Central memory CD8-positive, alpha-beta T cell (primary cell): ENCODE data around the gene PCDH17.

ENCODE experiments used
- ATAC-seq: fragments of 150-1000 bp; cut with Tn5 transposase; replicated peaks from 2 replicates; pipeline ENCODE4 v1.10.0; 2022; ENCODE audit warnings: mild to moderate bottlenecking, moderate FRiP score, moderate number of reproducible peaks; ENCODE audit not compliant: poor library complexity, severe bottlenecking; ENCODE audit errors: extremely low read depth
- DNase-seq, 2 donors: peaks; one replicate each; pipeline ENCODE4 v3.0.0; 2021; ENCODE audit warnings: low spot score in 2 of 2
- H3K27ac Mint-ChIP-seq: one replicate; pipeline ENCODE4 v1.8.0; 2022; ENCODE audit warnings: low read depth, mild to moderate bottlenecking, moderate library complexity, mixed read lengths
- H3K27me3 Mint-ChIP-seq: one replicate; pipeline ENCODE4 v1.8.0; 2022; ENCODE audit warnings: mixed read lengths
- H3K36me3 Mint-ChIP-seq: one replicate; pipeline ENCODE4 v1.8.0; 2022; ENCODE audit warnings: mild to moderate bottlenecking, moderate library complexity, mixed read lengths; ENCODE audit not compliant: insufficient read depth
- H3K4me1 Mint-ChIP-seq: one replicate; pipeline ENCODE4 v1.8.0; 2022; ENCODE audit warnings: mixed read lengths
- H3K4me3 Mint-ChIP-seq: one replicate; pipeline ENCODE4 v1.8.0; 2022; ENCODE audit warnings: mild to moderate bottlenecking, moderate library complexity, mixed read lengths
- H3K9me3 Mint-ChIP-seq: one replicate; pipeline ENCODE4 v1.8.0; 2022; ENCODE audit warnings: mixed read lengths

The PCDH17 gene

GRCh38 chr13:57724486-57725272 is 93.1 kb downstream of the PCDH17 start:
- Mint-ChIP-seq H3K4me3 (no peak overlapping the region), H3K4me1 (no peaks in the 10 kb centered on the region), H3K27me3 (no peaks in the 10 kb centered on the region), H3K36me3 (no peaks in the 10 kb centered on the region), H3K27ac (no peak overlapping the region), H3K9me3 (peaks cover 6% of the 10 kb centered on the region)
- ATAC-seq (no peak), DNase-seq (no peak)

- peaks cover 6% of the 10 kb centered on the region for H3K9me3 Mint-ChIP-seq
- no peak for DNase-seq
- H3K27me3 Mint-ChIP-seq: no peaks in the 10 kb centered on the region
- no peak for ATAC-seq
- no peak overlapping the region for H3K27ac Mint-ChIP-seq
- H3K4me1 Mint-ChIP-seq: no peaks in the 10 kb centered on the region
- H3K4me3 Mint-ChIP-seq: no peak overlapping the region
- H3K36me3 Mint-ChIP-seq: no peaks in the 10 kb centered on the region
Measured at GRCh38 chr13:57725480-57725879, 93.9 kb downstream of the PCDH17 start.

GRCh38 chr13:57726981-57727380 is 95.4 kb downstream of the PCDH17 start:
- H3K27me3 Mint-ChIP-seq: no peaks in the 10 kb centered on the region

GRCh38 chr13:57734306-57734705 is 102.8 kb downstream of the PCDH17 start:
- Mint-ChIP-seq H3K27ac (no peak overlapping the region), H3K4me1 (no peaks in the 10 kb centered on the region), H3K4me3 (no peak overlapping the region), H3K9me3 (peaks cover 14% of the 10 kb centered on the region), H3K27me3 (no peaks in the 10 kb centered on the region), H3K36me3 (no peaks in the 10 kb centered on the region)
- DNase-seq (no peak), ATAC-seq (no peak)

More at GRCh38 chr13:57726981-57727380, 95.4 kb downstream of the PCDH17 start:
- DNase-seq (no peak), ATAC-seq (no peak)
- H3K4me1 Mint-ChIP-seq: no peaks in the 10 kb centered on the region
- no peaks in the 10 kb centered on the region for H3K36me3 Mint-ChIP-seq
- no peak overlapping the region for H3K4me3 Mint-ChIP-seq
- H3K9me3 Mint-ChIP-seq: no peaks in the 10 kb centered on the region
- H3K27ac Mint-ChIP-seq: no peak overlapping the region

- Mint-ChIP-seq H3K9me3 (peaks cover 14% of the 10 kb centered on the region), H3K27ac (no peak overlapping the region), H3K36me3 (no peaks in the 10 kb centered on the region), H3K4me3 (no peak overlapping the region), H3K4me1 (no peaks in the 10 kb centered on the region), H3K27me3 (no peaks in the 10 kb centered on the region)
- no peak for ATAC-seq
- no peak for DNase-seq
Measured at GRCh38 chr13:57739089-57739488, 107.5 kb downstream of the PCDH17 start.

GRCh38 chr13:57739543-57740190 is 108.1 kb downstream of the PCDH17 start:
- peaks cover 11% of the 10 kb centered on the region for H3K9me3 Mint-ChIP-seq

GRCh38 chr13:57740719-57741118 is 109.2 kb downstream of the PCDH17 start:
- ATAC-seq (no peak), DNase-seq (no peak)
- Mint-ChIP-seq H3K4me1 (no peaks in the 10 kb centered on the region), H3K4me3 (no peak overlapping the region), H3K36me3 (no peaks in the 10 kb centered on the region), H3K9me3 (peaks cover 5% of the 10 kb centered on the region), H3K27me3 (no peaks in the 10 kb centered on the region), H3K27ac (no peak overlapping the region)

More at GRCh38 chr13:57739543-57740190, 108.1 kb downstream of the PCDH17 start:
- Mint-ChIP-seq H3K4me3 (no peak overlapping the region), H3K27ac (no peak overlapping the region), H3K4me1 (no peaks in the 10 kb centered on the region), H3K27me3 (no peaks in the 10 kb centered on the region), H3K36me3 (no peaks in the 10 kb centered on the region)
- DNase-seq (no peak), ATAC-seq (no peak)

- DNase-seq (no peak), ATAC-seq (no peak)
- H3K9me3 Mint-ChIP-seq: peaks cover 34% of the 10 kb centered on the region
- H3K36me3 Mint-ChIP-seq: no peaks in the 10 kb centered on the region
- H3K4me1 Mint-ChIP-seq: no peaks in the 10 kb centered on the region
- no peak overlapping the region for H3K27ac Mint-ChIP-seq
- no peaks in the 10 kb centered on the region for H3K27me3 Mint-ChIP-seq
- no peak overlapping the region for H3K4me3 Mint-ChIP-seq
Measured at GRCh38 chr13:57748096-57748495, 116.6 kb downstream of the PCDH17 start.

- DNase-seq: no peak
- Mint-ChIP-seq H3K9me3 (peaks cover 16% of the 10 kb centered on the region), H3K4me1 (no peaks in the 10 kb centered on the region), H3K27ac (no peak overlapping the region), H3K4me3 (no peak overlapping the region), H3K27me3 (no peaks in the 10 kb centered on the region), H3K36me3 (no peaks in the 10 kb centered on the region)
- ATAC-seq: no peak
Measured at GRCh38 chr13:57760951-57761350, 129.4 kb downstream of the PCDH17 start.

- no peak overlapping the region for H3K27ac Mint-ChIP-seq
Measured at GRCh38 chr13:57763689-57764088, 132.1 kb downstream of the PCDH17 start.

More at GRCh38 chr13:57763689-57764088, 132.1 kb downstream of the PCDH17 start:
- no peaks in the 10 kb centered on the region for H3K27me3 Mint-ChIP-seq
- ATAC-seq (no peak), DNase-seq (no peak)
- H3K9me3 Mint-ChIP-seq: peaks cover 30% of the 10 kb centered on the region
- H3K4me3 Mint-ChIP-seq: no peak overlapping the region
- H3K4me1 Mint-ChIP-seq: no peaks in the 10 kb centered on the region
- no peaks in the 10 kb centered on the region for H3K36me3 Mint-ChIP-seq
